ENCODE data around the gene RAB40C. TPM values are rescaled to one million over a fixed set of nuclear protein-coding genes. Genes with fewer than 3 reads are reported as not detected.

The RAB40C gene
- total and polyA plus RNA-seq, 4 donors = 6.1 to 11.0 (median 9.2) TPM

GRCh38 chr16:559411-560203 is 30.3 kb upstream of the RAB40C start:
- H3K27ac ChIP-seq (ENCODE audit: low read depth in 1 of 2, low read length in 2 of 2) = no peak overlapping the region
- H3K9me3 ChIP-seq (ENCODE audit: control insufficient read depth in 4 of 4, low read length in 3 of 4) = no peaks in the 10 kb centered on the region
- WGBS = 20% methylated on average over 62 of the region's 62 CpGs
- peaks cover 0 to 5% (median under 1%) of the 10 kb centered on the region in 4 donors for H3K27me3 ChIP-seq (ENCODE audit: control insufficient read depth in 4 of 4, insufficient read depth in 4 of 4, low read length in 3 of 4)
- H3K4me3 ChIP-seq (ENCODE audit: low read depth in 1 of 3, low read length in 3 of 3) = peak overlapping the region in 1 of 3 donors; percentile 29
- no peak for DNase-seq (ENCODE audit: low spot score)
- H3K9ac ChIP-seq (ENCODE audit: low read depth in 1 of 2, low read length in 2 of 2) = no peak overlapping the region
- TF ChIP-seq REST (IDR thresholded peaks at IDR 0.05) = no peak
- no peak for TF ChIP-seq GABPA (IDR thresholded peaks at IDR 0.05 in 1 of 2, conservative IDR thresholded peaks at IDR 0.05 in 1 of 2)
- TF ChIP-seq FOXA1 (IDR thresholded peaks at IDR 0.05) = no peak
- TF ChIP-seq CTCF (IDR thresholded peaks at IDR 0.05; ENCODE audit: low read depth, low read length, missing input control) = no peak
- no peak for TF ChIP-seq YY1 (IDR thresholded peaks at IDR 0.05)
- no peak for TF ChIP-seq JUND (IDR thresholded peaks at IDR 0.05)
- no peak for TF ChIP-seq ZBTB33 (IDR thresholded peaks at IDR 0.05)
- peaks cover 3 to 17% (median 8%) of the 10 kb centered on the region in 4 donors for H3K4me1 ChIP-seq (ENCODE audit: control insufficient read depth in 4 of 4, insufficient read depth in 4 of 4, low read length in 3 of 4)
- H3K36me3 ChIP-seq (ENCODE audit: control insufficient read depth in 4 of 4, insufficient read depth in 3 of 4, low read depth in 1 of 4, low read length in 3 of 4) = no peaks in the 10 kb centered on the region

GRCh38 chr16:560204-560700 is 29.6 kb upstream of the RAB40C start, which contains the start of gene PRR35:
PRR35 (plus strand) TSS chr16:560394; CDS start chr16:563295, 2,901 bp downstream.
- H3K27ac ChIP-seq (ENCODE audit: low read depth in 1 of 2, low read length in 2 of 2) = no peak within 1 kb of the TSS
- H3K36me3 ChIP-seq (ENCODE audit: control insufficient read depth in 4 of 4, insufficient read depth in 3 of 4, low read depth in 1 of 4, low read length in 3 of 4) = no peaks in the 10 kb centered on the region
- peak within 1 kb of the TSS in 1 of 3 donors; percentile 29 for H3K4me3 ChIP-seq (ENCODE audit: low read depth in 1 of 3, low read length in 3 of 3)
- WGBS = 3% methylated on average over 84 of the region's 84 CpGs
- DNase-seq (ENCODE audit: low spot score) = no peak
- peaks cover 3 to 20% (median 8%) of the 10 kb centered on the region in 4 donors for H3K4me1 ChIP-seq (ENCODE audit: control insufficient read depth in 4 of 4, insufficient read depth in 4 of 4, low read length in 3 of 4)
- H3K27me3 ChIP-seq (ENCODE audit: control insufficient read depth in 4 of 4, insufficient read depth in 4 of 4, low read length in 3 of 4) = peaks cover 0 to 5% (median under 1%) of the 10 kb centered on the region in 4 donors
- no peaks in the 10 kb centered on the region for H3K9me3 ChIP-seq (ENCODE audit: control insufficient read depth in 4 of 4, low read length in 3 of 4)
- no peak within 1 kb of the TSS for H3K9ac ChIP-seq (ENCODE audit: low read depth in 1 of 2, low read length in 2 of 2)
- TF ChIP-seq HNF4A (conservative IDR thresholded peaks at IDR 0.05) (no peak), RAD21 (IDR thresholded peaks at IDR 0.05) (no peak), HNF4G (IDR thresholded peaks at IDR 0.05) (no peak), YY1 (IDR thresholded peaks at IDR 0.05) (no peak), ZBTB33 (IDR thresholded peaks at IDR 0.05) (no peak), EGR1 (IDR thresholded peaks at IDR 0.05; ENCODE audit: low read depth in 2 of 2) (no peak), SP1 (IDR thresholded peaks at IDR 0.05) (no peak), RXRA (IDR thresholded peaks at IDR 0.05) (no peak), MAX (IDR thresholded peaks at IDR 0.05) (no peak), FOXA2 (IDR thresholded peaks at IDR 0.05) (no peak), REST (IDR thresholded peaks at IDR 0.05) (no peak)

Data from liver (tissue), 9 donors.